Nephron progenitor cell (in vitro differentiated cells): ENCODE measurements around the gene PCBP2.
"Not testable (repeated sequence)": the region's sequence is repeated elsewhere in the genome, so short reads cannot be mapped to it uniquely, and the experiment has no call there.

ENCODE experiments used
- DNase-seq: peaks from one replicate; pipeline ENCODE4 v3.0.0; 2021
- H3K27ac Mint-ChIP-seq: 2 replicates; pipeline ENCODE4 v1.8.0; 2021; ENCODE audit warnings: mild to moderate bottlenecking, moderate library complexity, mixed read lengths
- H3K27me3 Mint-ChIP-seq: 2 replicates; pipeline ENCODE4 v1.8.0; 2021; ENCODE audit warnings: mild to moderate bottlenecking, low read depth, mixed read lengths; ENCODE audit not compliant: poor library complexity
- H3K36me3 Mint-ChIP-seq: 2 replicates; pipeline ENCODE4 v1.8.0; 2021; ENCODE audit warnings: low read depth, mixed read lengths
- H3K4me1 Mint-ChIP-seq: 2 replicates; pipeline ENCODE4 v1.8.0; 2021; ENCODE audit warnings: mixed read lengths
- H3K4me3 Mint-ChIP-seq: 2 replicates; pipeline ENCODE4 v1.8.0; 2021; ENCODE audit warnings: mild to moderate bottlenecking, moderate library complexity, mixed read lengths
- H3K9me3 Mint-ChIP-seq: 2 replicates; pipeline ENCODE4 v1.8.0; 2021; ENCODE audit warnings: mild to moderate bottlenecking, moderate library complexity, mixed read lengths
- CTCF ChIP-seq: fragments of 200-600 bp; sonication (generic); IDR thresholded peaks from 2 replicates; pipeline ENCODE4 v1.5.0; 2021; ENCODE audit warnings: antibody characterized with exemption

Gene PCBP2

DNA sequence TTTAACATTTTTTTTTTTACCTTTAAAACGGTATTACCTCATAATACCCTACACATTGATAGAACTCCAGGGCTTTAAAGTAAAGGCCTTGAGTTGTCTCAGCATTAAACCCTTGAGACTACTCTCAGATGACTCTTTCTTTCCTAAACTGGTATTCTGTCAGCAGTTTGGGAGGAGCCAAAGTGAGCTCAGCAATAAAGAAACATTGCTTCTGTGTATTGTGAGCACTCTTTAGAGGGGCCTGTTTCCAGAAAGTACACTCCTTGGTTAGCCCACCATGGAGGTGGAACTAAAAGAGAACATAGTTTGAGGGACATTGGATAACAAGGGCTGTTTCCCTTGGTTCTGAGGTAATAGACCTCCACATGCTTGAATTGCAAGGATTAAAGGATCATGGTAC lies 27.0 kb downstream of the PCBP2 start:
- no peak for TF ChIP-seq CTCF
- no peak for DNase-seq
- no peaks in the 10 kb centered on the region for H3K9me3 Mint-ChIP-seq
- H3K36me3 Mint-ChIP-seq = peaks cover 70% of the 10 kb centered on the region
- peak overlapping the region; percentile 54 for H3K27ac Mint-ChIP-seq
- peaks cover 24% of the 10 kb centered on the region for H3K4me1 Mint-ChIP-seq
- no peak overlapping the region for H3K4me3 Mint-ChIP-seq
- no peaks in the 10 kb centered on the region for H3K27me3 Mint-ChIP-seq

DNA sequence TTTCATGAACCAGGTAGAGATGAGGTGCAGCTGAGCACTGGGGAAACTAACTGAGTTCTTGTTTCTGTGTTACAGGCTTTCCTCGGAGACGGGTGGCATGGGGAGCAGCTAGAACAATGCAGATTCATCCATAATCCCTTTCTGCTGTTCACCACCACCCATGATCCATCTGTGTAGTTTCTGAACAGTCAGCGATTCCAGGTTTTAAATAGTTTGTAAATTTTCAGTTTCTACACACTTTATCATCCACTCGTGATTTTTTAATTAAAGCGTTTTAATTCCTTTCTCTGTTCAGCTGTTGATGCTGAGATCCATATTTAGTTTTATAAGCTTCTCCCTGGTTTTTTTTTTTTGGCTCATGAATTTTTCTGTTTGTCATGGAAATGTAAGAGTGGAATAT lies 27.4 kb downstream of the PCBP2 start:
- no peaks in the 10 kb centered on the region for H3K9me3 Mint-ChIP-seq
- peaks cover 70% of the 10 kb centered on the region for H3K36me3 Mint-ChIP-seq
- peak overlapping the region; percentile 78 for H3K27ac Mint-ChIP-seq
- no peaks in the 10 kb centered on the region for H3K27me3 Mint-ChIP-seq
- no peak overlapping the region for H3K4me3 Mint-ChIP-seq
- DNase-seq = no peak
- H3K4me1 Mint-ChIP-seq = peaks cover 20% of the 10 kb centered on the region
- TF ChIP-seq CTCF = no peak

DNA sequence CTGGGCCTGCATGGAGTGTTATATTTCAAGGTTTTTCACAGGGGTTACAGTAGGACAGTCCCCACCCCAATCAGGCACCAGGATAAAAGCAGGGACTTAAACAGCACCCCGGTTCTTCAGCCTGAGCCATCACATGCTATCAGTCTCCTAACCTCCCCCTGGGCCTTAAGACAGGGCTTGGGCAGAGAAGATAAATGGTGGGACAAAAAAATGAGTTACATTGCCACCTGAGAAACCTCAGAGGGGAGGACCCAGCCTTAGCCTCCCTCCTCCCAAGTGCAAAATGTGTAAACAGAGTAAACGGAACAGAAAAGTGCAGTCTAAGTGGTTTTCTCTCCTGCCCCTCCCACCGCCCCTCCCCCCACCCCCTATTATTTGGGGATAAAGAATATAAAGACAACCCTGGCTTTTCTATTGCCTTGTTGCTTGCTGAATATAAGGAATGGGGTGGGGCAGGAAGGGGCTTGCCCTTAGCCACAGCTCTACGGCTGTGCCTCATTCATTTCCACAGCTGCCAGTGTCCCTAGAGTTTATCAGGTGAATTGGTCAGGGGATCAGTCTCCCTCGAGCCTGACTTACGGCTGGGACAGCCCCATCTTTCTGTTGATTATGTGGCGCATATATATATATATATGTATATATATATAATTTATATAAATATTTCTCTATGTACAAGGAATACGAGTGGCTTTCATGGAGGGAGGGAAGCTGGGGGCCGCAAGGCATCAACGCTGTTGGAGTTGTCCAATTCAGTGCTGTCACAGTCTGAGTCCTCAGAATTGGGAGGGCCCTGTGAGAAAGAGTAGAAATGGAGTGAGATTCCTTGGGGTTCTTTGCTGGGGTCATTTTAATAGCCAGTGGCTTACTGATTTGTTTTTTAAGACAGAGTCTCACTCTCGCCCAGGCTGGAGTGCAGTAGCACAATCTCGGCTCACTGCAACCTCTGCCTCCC lies 28.9 kb downstream of the PCBP2 start:
- TF ChIP-seq CTCF = no peak
- peaks cover 69% of the 10 kb centered on the region for H3K36me3 Mint-ChIP-seq
- no peaks in the 10 kb centered on the region for H3K27me3 Mint-ChIP-seq
- no peak for DNase-seq
- H3K4me3 Mint-ChIP-seq = no peak overlapping the region
- H3K4me1 Mint-ChIP-seq = peaks cover 9% of the 10 kb centered on the region
- peak overlapping the region; percentile 69 for H3K27ac Mint-ChIP-seq
- H3K9me3 Mint-ChIP-seq = no peaks in the 10 kb centered on the region

- H3K9me3 Mint-ChIP-seq, H3K4me3 Mint-ChIP-seq, H3K27me3 Mint-ChIP-seq, DNase-seq, H3K4me1 Mint-ChIP-seq: not testable (repeated sequence)
- Mint-ChIP-seq H3K36me3 (peaks cover 64% of the 10 kb centered on the region), H3K27ac (peak overlapping the region; percentile 93)
These were observed 29.6 kb downstream of the PCBP2 start for GRCh38 chr12:53481458-53481857.

GRCh38 chr12:53481939-53482586 lies 30.2 kb downstream of the PCBP2 start:
- Mint-ChIP-seq H3K9me3 (no peaks in the 10 kb centered on the region), H3K27me3 (no peaks in the 10 kb centered on the region), H3K4me1 (no peaks in the 10 kb centered on the region), H3K4me3 (no peak overlapping the region), H3K27ac (peak overlapping the region; percentile 93), H3K36me3 (peaks cover 58% of the 10 kb centered on the region)
- peak; percentile 9 for TF ChIP-seq CTCF
- DNase-seq = no peak

DNA sequence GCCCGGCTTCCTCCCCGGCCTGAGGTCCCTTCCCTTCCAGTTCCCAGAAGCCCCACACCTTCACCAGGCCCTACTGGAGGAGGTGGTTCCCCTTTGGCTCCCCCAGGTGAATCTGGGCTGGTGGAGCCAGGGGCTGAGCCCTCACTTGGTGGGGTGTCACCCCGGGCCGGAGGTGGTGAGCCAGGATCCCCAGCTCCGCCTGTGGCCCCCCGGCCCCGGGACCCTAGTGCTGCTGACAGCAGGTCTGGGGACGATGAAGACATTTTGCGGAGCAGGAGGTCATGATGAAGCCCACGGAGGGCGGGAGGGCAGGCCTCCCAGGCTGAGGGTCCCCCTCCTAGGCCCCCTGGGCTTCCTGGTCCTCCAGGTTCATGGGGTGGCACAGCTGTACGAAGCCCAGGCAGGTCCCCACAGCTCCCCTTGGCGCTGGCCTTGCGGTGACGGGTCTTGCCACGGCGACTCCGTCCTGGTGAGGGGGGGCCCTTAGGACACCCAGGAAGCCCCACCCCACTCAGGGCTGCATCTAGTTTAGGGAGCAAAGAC lies 30.8 kb downstream of the PCBP2 start:
- DNase-seq = no peak
- H3K27me3 Mint-ChIP-seq = no peaks in the 10 kb centered on the region
- no peaks in the 10 kb centered on the region for H3K9me3 Mint-ChIP-seq
- peak overlapping the region; percentile 95 for H3K27ac Mint-ChIP-seq
- no peak for TF ChIP-seq CTCF
- no peak overlapping the region for H3K4me3 Mint-ChIP-seq
- no peaks in the 10 kb centered on the region for H3K4me1 Mint-ChIP-seq
- H3K36me3 Mint-ChIP-seq = peaks cover 56% of the 10 kb centered on the region
